Smooth muscle cell (in vitro differentiated cells): ENCODE results near the gene PKNOX2. TPM values are rescaled to one million over a fixed set of nuclear protein-coding genes. Genes with fewer than 3 reads are reported as not detected.

Source experiments
- DNase-seq: peaks from one replicate; lab custom pipeline; 2025; ENCODE audit not compliant: unreplicated experiment; lab: John Stamatoyannopoulos, UW
- H2AFZ ChIP-seq: fragments of 200-600 bp; sonication (generic); 2 replicates; pipeline ENCODE4 v1.6.0; 2016; ENCODE audit warnings: antibody characterized with exemption, low read depth, mild to moderate bottlenecking
- H3F3A ChIP-seq: fragments of 200-600 bp; sonication (generic); 2 replicates; pipeline ENCODE4 v1.6.0; 2017; ENCODE audit warnings: antibody characterized with exemption, low read depth
- H3K27ac ChIP-seq: fragments of 200-600 bp; sonication (generic); 2 replicates; pipeline ENCODE4 v1.5.1; 2016; ENCODE audit warnings: low read depth, mild to moderate bottlenecking
- H3K27me3 ChIP-seq: fragments of 200-600 bp; sonication (generic); 2 replicates; pipeline ENCODE4 v1.6.1; 2016; ENCODE audit warnings: low read depth, mild to moderate bottlenecking
- H3K36me3 ChIP-seq: fragments of 200-600 bp; sonication (generic); 2 replicates; pipeline ENCODE4 v1.5.1; 2016; ENCODE audit warnings: low read depth
- H3K4me1 ChIP-seq: fragments of 200-600 bp; sonication (generic); 2 replicates; pipeline ENCODE4 v1.5.1; 2016; ENCODE audit warnings: low read depth
- H3K4me2 ChIP-seq: fragments of 200-600 bp; sonication (generic); 2 replicates; pipeline ENCODE4 v1.6.0; 2016; ENCODE audit warnings: mild to moderate bottlenecking
- H3K4me3 ChIP-seq: fragments of 200-600 bp; sonication (generic); 2 replicates; pipeline ENCODE4 v1.5.1; 2016; ENCODE audit warnings: mild to moderate bottlenecking
- H3K79me2 ChIP-seq: fragments of 200-600 bp; sonication (generic); 2 replicates; pipeline ENCODE4 v1.6.0; 2016; ENCODE audit warnings: low read depth, mild to moderate bottlenecking
- H3K9ac ChIP-seq: fragments of 200-600 bp; sonication (generic); 2 replicates; pipeline ENCODE4 v1.6.0; 2016; ENCODE audit warnings: low read depth
- H3K9me3 ChIP-seq: fragments of 200-600 bp; sonication (generic); replicated peaks from 2 replicates; pipeline ENCODE4 v1.5.1; 2016; ENCODE audit warnings: low read depth
- H4K20me1 ChIP-seq: fragments of 200-600 bp; sonication (generic); 2 replicates; pipeline ENCODE4 v1.6.0; 2016; ENCODE audit warnings: low read depth
- WGBS: methylation state at CpG from one replicate; pipeline ENCODE4 v1.1.7; 2016; ENCODE audit warnings: low lambda C conversion rate; 5-methylcytosine and 5-hydroxymethylcytosine counted together
- polyA plus RNA-seq: library from polyadenylated mRNA; unstranded; fragments of >200 nt; fragmentation: Nextera tagmentation; extraction: Ambion mirVana; gene quantifications from 2 replicates; pipeline ENCODE4 v1.2.1, GENCODE V29; 2016
- total RNA-seq: library from RNA; depleted of rRNA; stranded (reverse); fragments of >200 nt; gene quantifications from 2 replicates; pipeline ENCODE4 v1.2.3, GENCODE V29; 2014
- TF ChIP-seq, protein P1 (sequence below): fragments of 200-600 bp; sonication (generic); IDR thresholded peaks from 2 replicates; pipeline ENCODE4 v1.5.1; 2017; ENCODE audit warnings: borderline replicate concordance, mild to moderate bottlenecking, antibody characterized with exemption; ENCODE audit not compliant: insufficient read depth, poor library complexity, severe bottlenecking

PKNOX2 gene
- total and polyA plus RNA-seq, 2 experiments from 2014 or later: 7.2 to 7.9 TPM

- H3F3A ChIP-seq: peaks cover 9% of the 10 kb centered on the region
- 78% methylated on average over 3 of the region's 3 CpGs for WGBS
Measured at GRCh38 chr11:125282596-125282914, 118.0 kb downstream of the PKNOX2 start.

GRCh38 chr11:125284245-125284850 is 119.8 kb downstream of the PKNOX2 start:
- no peak overlapping the region for H3K4me2 ChIP-seq
- H3K9ac ChIP-seq: no peak overlapping the region

More at GRCh38 chr11:125282596-125282914, 118.0 kb downstream of the PKNOX2 start:
- no peaks in the 10 kb centered on the region for H3K36me3 ChIP-seq
- TF ChIP-seq, protein P1, sequence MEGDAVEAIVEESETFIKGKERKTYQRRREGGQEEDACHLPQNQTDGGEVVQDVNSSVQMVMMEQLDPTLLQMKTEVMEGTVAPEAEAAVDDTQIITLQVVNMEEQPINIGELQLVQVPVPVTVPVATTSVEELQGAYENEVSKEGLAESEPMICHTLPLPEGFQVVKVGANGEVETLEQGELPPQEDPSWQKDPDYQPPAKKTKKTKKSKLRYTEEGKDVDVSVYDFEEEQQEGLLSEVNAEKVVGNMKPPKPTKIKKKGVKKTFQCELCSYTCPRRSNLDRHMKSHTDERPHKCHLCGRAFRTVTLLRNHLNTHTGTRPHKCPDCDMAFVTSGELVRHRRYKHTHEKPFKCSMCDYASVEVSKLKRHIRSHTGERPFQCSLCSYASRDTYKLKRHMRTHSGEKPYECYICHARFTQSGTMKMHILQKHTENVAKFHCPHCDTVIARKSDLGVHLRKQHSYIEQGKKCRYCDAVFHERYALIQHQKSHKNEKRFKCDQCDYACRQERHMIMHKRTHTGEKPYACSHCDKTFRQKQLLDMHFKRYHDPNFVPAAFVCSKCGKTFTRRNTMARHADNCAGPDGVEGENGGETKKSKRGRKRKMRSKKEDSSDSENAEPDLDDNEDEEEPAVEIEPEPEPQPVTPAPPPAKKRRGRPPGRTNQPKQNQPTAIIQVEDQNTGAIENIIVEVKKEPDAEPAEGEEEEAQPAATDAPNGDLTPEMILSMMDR: no peak
- no peaks in the 10 kb centered on the region for H3K9me3 ChIP-seq
- peak overlapping the region; percentile 72 for H3K27ac ChIP-seq
- H3K9ac ChIP-seq: peak overlapping the region; percentile 35
- no peak for DNase-seq
- peak overlapping the region; percentile 33 for H3K4me2 ChIP-seq
- no peaks in the 10 kb centered on the region for H3K27me3 ChIP-seq
- H2AFZ ChIP-seq: no peak overlapping the region
- H3K4me1 ChIP-seq: peaks cover 22% of the 10 kb centered on the region
- H3K4me3 ChIP-seq: no peak overlapping the region
- peaks cover 3% of the 10 kb centered on the region for H3K79me2 ChIP-seq
- H4K20me1 ChIP-seq: no peaks in the 10 kb centered on the region

DNA sequence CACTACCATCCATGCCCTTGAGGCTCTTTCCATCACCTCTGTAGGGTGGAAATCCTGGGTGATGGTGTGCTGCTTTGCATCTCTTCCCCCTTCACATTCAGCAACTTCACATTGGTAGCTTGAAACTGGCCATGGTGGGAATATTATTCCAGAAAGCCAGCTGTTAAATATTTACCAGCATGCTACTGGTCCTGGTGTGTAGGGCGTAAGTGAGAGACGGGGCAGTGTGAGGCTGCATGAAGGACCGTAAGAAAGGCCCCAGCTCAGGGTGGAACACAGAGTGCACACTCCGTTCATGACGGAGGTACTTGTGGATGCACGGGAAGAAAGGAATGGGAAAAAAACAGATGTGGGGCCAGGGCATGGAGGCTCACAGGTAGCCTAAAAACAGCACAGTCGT is 121.3 kb downstream of the PKNOX2 start:
- Histone ChIP-seq H3K27me3 (no peaks in the 10 kb centered on the region), H3K4me2 (no peak overlapping the region), H3K4me1 (peaks cover 27% of the 10 kb centered on the region), H3K79me2 (peaks cover 3% of the 10 kb centered on the region), H3K4me3 (no peak overlapping the region), H2AFZ (no peak overlapping the region), H3K9ac (no peak overlapping the region), H3F3A (peaks cover 9% of the 10 kb centered on the region), H3K36me3 (no peaks in the 10 kb centered on the region), H3K9me3 (no peaks in the 10 kb centered on the region), H3K27ac (peak overlapping the region; percentile 34), H4K20me1 (no peaks in the 10 kb centered on the region)
- WGBS: 94% methylated on average over 7 of the region's 7 CpGs
- no peak for DNase-seq
- TF ChIP-seq, protein P1: no peak

More at GRCh38 chr11:125284245-125284850, 119.8 kb downstream of the PKNOX2 start:
- Histone ChIP-seq H3K4me1 (peaks cover 27% of the 10 kb centered on the region), H3K27me3 (no peaks in the 10 kb centered on the region), H2AFZ (no peak overlapping the region), H3K79me2 (peaks cover 3% of the 10 kb centered on the region), H3K4me3 (no peak overlapping the region), H4K20me1 (no peaks in the 10 kb centered on the region), H3K36me3 (no peaks in the 10 kb centered on the region), H3K9me3 (no peaks in the 10 kb centered on the region), H3K27ac (peak overlapping the region; percentile 3), H3F3A (peaks cover 9% of the 10 kb centered on the region)
- no peak for DNase-seq
- TF ChIP-seq, protein P1: no peak
- WGBS: 62% methylated on average over 10 of the region's 10 CpGs

DNA sequence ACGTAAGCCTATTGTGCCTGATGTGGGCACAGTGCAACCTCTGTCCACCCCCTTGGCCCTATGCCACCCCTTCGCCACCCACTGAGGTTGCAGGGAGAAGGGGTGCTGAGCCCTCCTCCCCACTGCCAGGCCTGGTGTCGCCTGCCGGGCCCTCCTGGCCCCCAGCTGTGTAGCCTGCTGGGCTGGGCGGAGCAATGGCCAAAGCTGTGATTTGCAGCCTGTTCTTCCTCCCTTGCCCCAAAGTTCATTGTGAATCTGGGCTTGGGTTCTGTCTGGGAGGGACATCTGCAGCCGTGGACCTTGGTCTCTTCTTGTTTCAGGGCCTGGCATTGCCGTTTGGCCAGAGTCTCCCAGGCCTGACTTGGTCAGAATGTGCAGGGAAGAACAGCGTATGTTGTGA is 121.9 kb downstream of the PKNOX2 start:
- Histone ChIP-seq H3K9me3 (no peaks in the 10 kb centered on the region), H3K79me2 (peaks cover 3% of the 10 kb centered on the region), H4K20me1 (no peaks in the 10 kb centered on the region), H3K27ac (no peak overlapping the region), H3F3A (peaks cover 6% of the 10 kb centered on the region), H3K27me3 (no peaks in the 10 kb centered on the region), H3K4me1 (peaks cover 21% of the 10 kb centered on the region), H3K36me3 (no peaks in the 10 kb centered on the region), H3K4me2 (no peak overlapping the region), H2AFZ (no peak overlapping the region), H3K4me3 (no peak overlapping the region), H3K9ac (no peak overlapping the region)
- 94% methylated on average over 8 of the region's 8 CpGs for WGBS
- DNase-seq: no peak
- TF ChIP-seq, protein P1: no peak
